RKO (cell line): ENCODE results near the gene NR4A1.
A peak's percentile ranks its signal among the peaks of the same experiment; 100 is the strongest.

ENCODE experiments used
- DNase-seq: peaks from one replicate; pipeline ENCODE4 v3.0.0-alpha.2; 2016; ENCODE audit warnings: low spot score

NR4A1 gene

GRCh38 chr12:52058631-52059361, 7.6 kb downstream of the NR4A1 start:
- DNase-seq = no peak

GRCh38 chr12:52059582-52060497, 8.6 kb downstream of the NR4A1 start:
- no peak for DNase-seq

- no peak for DNase-seq
Observed at GRCh38 chr12:52060498-52061177, 9.4 kb downstream of the NR4A1 start.

- no peak for DNase-seq
Observed at GRCh38 chr12:52061470-52062166, 10.4 kb downstream of the NR4A1 start.

- no peak for DNase-seq
Observed at GRCh38 chr12:52062167-52063081, 11.2 kb downstream of the NR4A1 start.

- no peak for DNase-seq
Observed at GRCh38 chr12:52063082-52063924, 12.1 kb downstream of the NR4A1 start.

GRCh38 chr12:52063981-52064649, 12.9 kb downstream of the NR4A1 start:
- peak; percentile 65 for DNase-seq

- peak; percentile 19 for DNase-seq
Observed at GRCh38 chr12:52066346-52067080, 15.3 kb downstream of the NR4A1 start.

- DNase-seq = no peak
Observed at GRCh38 chr12:52067081-52067374, 15.8 kb downstream of the NR4A1 start.

- peak; percentile 96 for DNase-seq
Observed at GRCh38 chr12:52069327-52070184, 18.3 kb downstream of the NR4A1 start, which contains the start of gene ATG101. Gene ATG101, plus strand, starts transcription at chr12:52069978. Its CDS starts 3,673 bp downstream, at chr12:52073651.

GRCh38 chr12:52070185-52070925, 19.1 kb downstream of the NR4A1 start:
- peak; percentile 45 for DNase-seq

- no peak for DNase-seq
Observed at GRCh38 chr12:52073531-52074381, 22.5 kb downstream of the NR4A1 start.

GRCh38 chr12:52074971-52075724, 23.9 kb downstream of the NR4A1 start:
- DNase-seq = no peak

GRCh38 chr12:52076811-52077210, 25.6 kb downstream of the NR4A1 start:
- no peak for DNase-seq

GRCh38 chr12:52078276-52078675, 27.0 kb downstream of the NR4A1 start:
- no peak for DNase-seq
